GM23248 (cell line): ENCODE measurements around the gene SLC7A10. TPM values are rescaled to one million over a fixed set of nuclear protein-coding genes. Genes with fewer than 3 reads are reported as not detected.
A peak's percentile ranks its signal among the peaks of the same experiment; 100 is the strongest.

Experiments used
- DNase-seq: peaks from one replicate; pipeline ENCODE4 v3.0.0-alpha.2; 2015
- H2AFZ ChIP-seq: fragments of 200-600 bp; sonication (generic); 2 replicates; pipeline ENCODE4 v1.6.1; 2016; ENCODE audit warnings: antibody characterized with exemption
- H3F3A ChIP-seq: fragments of 200-600 bp; sonication (generic); 2 replicates; pipeline ENCODE4 v1.6.1; 2016; ENCODE audit warnings: mild to moderate bottlenecking, antibody characterized with exemption, mixed run types; ENCODE audit not compliant: insufficient read depth
- H3K27ac ChIP-seq: fragments of 200-600 bp; sonication (generic); 2 replicates; pipeline ENCODE4 v1.5.1; 2016; ENCODE audit warnings: mild to moderate bottlenecking
- H3K27me3 ChIP-seq: fragments of 200-600 bp; sonication (generic); replicated peaks from 2 replicates; pipeline ENCODE4 v1.6.1; 2016; ENCODE audit warnings: mild to moderate bottlenecking; ENCODE audit not compliant: insufficient read depth
- H3K36me3 ChIP-seq: fragments of 200-600 bp; sonication (generic); 2 replicates; pipeline ENCODE4 v1.6.1; 2016; ENCODE audit warnings: low read depth, mild to moderate bottlenecking
- H3K4me1 ChIP-seq: fragments of 200-600 bp; sonication (generic); 2 replicates; pipeline ENCODE4 v1.6.1; 2016; ENCODE audit warnings: mild to moderate bottlenecking; ENCODE audit not compliant: insufficient read depth
- H3K4me2 ChIP-seq: fragments of 200-600 bp; sonication (generic); one replicate; pipeline ENCODE4 v1.6.1; 2016; ENCODE audit warnings: mild to moderate bottlenecking; ENCODE audit not compliant: unreplicated experiment
- H3K4me3 ChIP-seq: fragments of 200-600 bp; sonication (generic); 2 replicates; pipeline ENCODE4 v1.5.1; 2016; ENCODE audit warnings: mild to moderate bottlenecking
- H3K79me2 ChIP-seq: fragments of 200-600 bp; sonication (generic); 2 replicates; pipeline ENCODE4 v1.6.1; 2016; ENCODE audit warnings: mild to moderate bottlenecking; ENCODE audit not compliant: insufficient read depth
- H3K9ac ChIP-seq: fragments of 200-600 bp; sonication (generic); 2 replicates; pipeline ENCODE4 v1.6.1; 2016; ENCODE audit warnings: mild to moderate bottlenecking
- H3K9me2 ChIP-seq: fragments of 200-600 bp; sonication (generic); 2 replicates; pipeline ENCODE4 v1.6.1; 2016; ENCODE audit warnings: mixed run types, mild to moderate bottlenecking, moderate library complexity; ENCODE audit not compliant: insufficient read depth
- H3K9me3 ChIP-seq: fragments of 200-600 bp; sonication (generic); one replicate; pipeline ENCODE4 v1.6.1; 2017; ENCODE audit warnings: low read depth
- H4K20me1 ChIP-seq: fragments of 200-600 bp; sonication (generic); 2 replicates; pipeline ENCODE4 v1.6.0; 2016; ENCODE audit not compliant: insufficient read depth
- EZH2 ChIP-seq: fragments of 200-600 bp; sonication (generic); IDR thresholded peaks from 2 replicates; pipeline ENCODE4 v1.6.1; 2018; ENCODE audit warnings: antibody characterized with exemption, mild to moderate bottlenecking; ENCODE audit not compliant: insufficient read depth, poor library complexity, severe bottlenecking
- EZH2phosphoT487 ChIP-seq: fragments of 200-600 bp; sonication (generic); IDR thresholded peaks from 2 replicates; pipeline ENCODE4 v1.6.1; 2018; ENCODE audit warnings: antibody characterized with exemption, moderate library complexity, mild to moderate bottlenecking, low read depth; ENCODE audit not compliant: insufficient read depth
- WGBS, 2 experiments: methylation state at CpG; one replicate each; pipeline ENCODE4 v1.1.6; 2015 to 2017; ENCODE audit warnings: low lambda C conversion rate in 2 of 2, low coverage in 1 of 2; ENCODE audit errors: missing lambda C conversion rate in 2 of 2; 5-methylcytosine and 5-hydroxymethylcytosine counted together
- in situ Hi-C: fragments of 300-500 bp; cut with MboI; formaldehyde crosslinking; loops from 2 replicates; pipeline ENCODE4 v1.15.0; 2020
- polyA plus RNA-seq: library from polyadenylated mRNA; unstranded; fragments of >200 nt; fragmentation: Nextera tagmentation; extraction: Ambion mirVana; gene quantifications from 2 replicates; pipeline ENCODE4 v1.2.1, GENCODE V29; 2016
- total RNA-seq: library from RNA; depleted of rRNA; stranded (reverse); fragments of >200 nt; shearing (Covaris generic); gene quantifications from 2 replicates; pipeline ENCODE4 v1.2.3, GENCODE V29; 2014

The SLC7A10 gene
- total and polyA plus RNA-seq, 2 experiments from 2014 or later: not detected

DNA sequence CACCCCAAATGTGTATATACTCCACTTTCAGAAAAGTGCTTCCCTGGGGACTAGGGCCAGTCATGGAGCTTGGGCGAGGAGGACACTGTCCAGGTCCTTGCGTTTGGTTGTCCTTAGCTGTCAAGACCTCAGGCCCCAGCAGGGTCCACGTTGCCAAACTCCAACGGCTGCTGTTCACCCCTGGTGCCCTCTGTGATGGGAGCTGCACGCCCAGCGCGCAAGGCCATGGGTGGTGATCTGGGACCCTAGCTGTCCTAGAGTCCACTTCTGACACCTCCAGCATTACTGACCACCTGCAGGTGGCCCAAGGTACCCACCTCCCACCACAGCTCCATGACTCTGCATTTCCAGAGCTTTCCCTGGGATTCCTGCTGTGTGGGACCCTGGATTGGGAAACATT lies 27.5 kb downstream of the SLC7A10 start:
- Histone ChIP-seq H3K9ac (no peak overlapping the region), H3K4me1 (peaks cover 4% of the 10 kb centered on the region; the same call in 1 of the 2 replicates), H2AFZ (no peak overlapping the region), H3K4me2 (no peak overlapping the region), H3K27ac (no peak overlapping the region), H3F3A (no peaks in the 10 kb centered on the region; the same call in 1 of the 2 replicates), H3K79me2 (no peaks in the 10 kb centered on the region), H3K27me3 (no peaks in the 10 kb centered on the region), H4K20me1 (no peaks in the 10 kb centered on the region), H3K36me3 (no peaks in the 10 kb centered on the region), H3K4me3 (no peak overlapping the region), H3K9me2 (no peaks in the 10 kb centered on the region), H3K9me3 (no peaks in the 10 kb centered on the region)
- no peak for DNase-seq
- in situ Hi-C loops: no loop called here
- TF ChIP-seq EZH2: no peak
- no peak for TF ChIP-seq EZH2phosphoT487
- 92 to 93% methylated on average over 6 to 7 of the region's 7 CpGs for WGBS, 2 experiments

GRCh38 chr19:33197591-33198000 lies 28.1 kb downstream of the SLC7A10 start:
- no peak overlapping the region for H3K27ac ChIP-seq
- peaks cover 4% of the 10 kb centered on the region; the same call in 1 of the 2 replicates for H3K4me1 ChIP-seq
- no peaks in the 10 kb centered on the region for H3K9me2 ChIP-seq
- in situ Hi-C loops: no loop called here
- no peaks in the 10 kb centered on the region for H3K79me2 ChIP-seq
- DNase-seq: no peak
- H3F3A ChIP-seq: no peaks in the 10 kb centered on the region; the same call in 1 of the 2 replicates
- H3K4me2 ChIP-seq: no peak overlapping the region
- no peaks in the 10 kb centered on the region for H4K20me1 ChIP-seq
- no peaks in the 10 kb centered on the region for H3K9me3 ChIP-seq
- H2AFZ ChIP-seq: no peak overlapping the region
- no peaks in the 10 kb centered on the region for H3K36me3 ChIP-seq
- H3K9ac ChIP-seq: no peak overlapping the region
- no peak overlapping the region for H3K4me3 ChIP-seq
- 88 to 91% methylated on average over 11 of the region's 11 CpGs for WGBS, 2 experiments
- TF ChIP-seq EZH2 (no peak), EZH2phosphoT487 (no peak)
- no peaks in the 10 kb centered on the region; the same call in 1 of the 2 replicates for H3K27me3 ChIP-seq

- H3K4me1 ChIP-seq: peaks cover 4% of the 10 kb centered on the region; the same call in 1 of the 2 replicates
- no peak overlapping the region for H3K4me3 ChIP-seq
- no peak for DNase-seq
- no peaks in the 10 kb centered on the region; the same call in 1 of the 2 replicates for H3K27me3 ChIP-seq
- WGBS, 2 experiments: 95 to 97% methylated on average over 10 of the region's 10 CpGs
- no peak overlapping the region for H2AFZ ChIP-seq
- no peaks in the 10 kb centered on the region for H3K36me3 ChIP-seq
- no peaks in the 10 kb centered on the region for H3K9me2 ChIP-seq
- no peak overlapping the region for H3K4me2 ChIP-seq
- no peak overlapping the region for H3K9ac ChIP-seq
- TF ChIP-seq EZH2phosphoT487: no peak
- TF ChIP-seq EZH2: no peak
- no peak overlapping the region for H3K27ac ChIP-seq
- H3F3A ChIP-seq: no peaks in the 10 kb centered on the region; the same call in 1 of the 2 replicates
- no peaks in the 10 kb centered on the region for H3K9me3 ChIP-seq
- no peaks in the 10 kb centered on the region for H4K20me1 ChIP-seq
- no peaks in the 10 kb centered on the region for H3K79me2 ChIP-seq
- in situ Hi-C loops: no loop called here
Observed at GRCh38 chr19:33196446-33197193, 29.0 kb downstream of the SLC7A10 start.

DNA sequence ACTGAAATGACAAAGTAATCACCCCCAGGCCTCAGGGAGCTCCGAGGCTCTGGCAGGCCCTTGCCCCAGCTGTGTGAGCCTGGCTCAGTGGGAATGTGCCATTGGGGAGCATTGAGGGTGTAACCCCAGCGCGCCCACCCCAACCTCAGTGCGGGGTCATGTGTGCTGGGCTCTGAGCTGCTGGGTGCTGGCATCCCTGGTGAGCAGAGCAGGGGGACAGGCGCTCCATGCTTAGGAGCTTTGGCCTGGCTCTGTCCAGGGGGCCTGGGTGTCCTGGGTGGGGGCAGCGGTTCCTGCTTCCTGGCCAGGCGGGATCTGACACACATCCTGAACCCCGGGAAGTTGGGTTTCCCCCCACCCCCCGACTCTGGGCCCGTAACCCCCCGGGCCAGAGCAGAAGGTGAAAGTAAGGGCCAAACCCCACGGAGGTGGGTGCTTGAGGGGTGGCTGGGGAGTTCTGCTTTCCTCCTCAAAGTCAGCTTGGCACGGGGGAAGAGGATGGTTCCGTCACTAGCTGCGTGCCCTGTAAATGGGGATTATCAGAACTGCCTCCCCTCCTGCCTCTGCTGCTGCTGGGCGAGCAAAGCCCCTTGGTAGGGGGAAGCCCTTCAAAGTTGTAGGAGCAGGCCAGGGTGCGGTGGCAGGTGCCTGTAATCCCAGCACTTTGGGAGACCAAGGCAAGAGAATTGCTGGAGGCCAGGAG lies 29.9 kb downstream of the SLC7A10 start:
- Histone ChIP-seq H3K4me2 (peak overlapping the region; percentile 86), H3K27me3 (no peaks in the 10 kb centered on the region; the same call in 1 of the 2 replicates), H3K9me3 (no peaks in the 10 kb centered on the region), H3F3A (no peaks in the 10 kb centered on the region; the same call in 1 of the 2 replicates), H3K4me3 (peak overlapping the region; percentile 78), H3K36me3 (no peaks in the 10 kb centered on the region), H3K79me2 (no peaks in the 10 kb centered on the region), H3K9me2 (no peaks in the 10 kb centered on the region), H3K9ac (peak overlapping the region; percentile 73), H2AFZ (peak overlapping the region; percentile 77), H4K20me1 (no peaks in the 10 kb centered on the region), H3K27ac (no peak overlapping the region), H3K4me1 (peaks cover 4% of the 10 kb centered on the region; the same call in 1 of the 2 replicates)
- DNase-seq: no peak
- in situ Hi-C loops: no loop called here
- 72 to 74% methylated on average over 9 to 17 of the region's 17 CpGs for WGBS, 2 experiments
- TF ChIP-seq EZH2 (no peak), EZH2phosphoT487 (no peak)
